ENCODE results near the gene TMEM198.

Gene TMEM198, protein sequence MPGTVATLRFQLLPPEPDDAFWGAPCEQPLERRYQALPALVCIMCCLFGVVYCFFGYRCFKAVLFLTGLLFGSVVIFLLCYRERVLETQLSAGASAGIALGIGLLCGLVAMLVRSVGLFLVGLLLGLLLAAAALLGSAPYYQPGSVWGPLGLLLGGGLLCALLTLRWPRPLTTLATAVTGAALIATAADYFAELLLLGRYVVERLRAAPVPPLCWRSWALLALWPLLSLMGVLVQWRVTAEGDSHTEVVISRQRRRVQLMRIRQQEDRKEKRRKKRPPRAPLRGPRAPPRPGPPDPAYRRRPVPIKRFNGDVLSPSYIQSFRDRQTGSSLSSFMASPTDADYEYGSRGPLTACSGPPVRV

GRCh38 chr2:219543596-219544358 is at the start of gene TMEM198, which contains the start of gene CHPF:
TMEM198 (plus strand) TSS chr2:219544028; CDS start chr2:219544728, 700 bp downstream.
CHPF (minus strand) TSS chr2:219543809; CDS start chr2:219543538, 271 bp downstream.
- peak; percentile 100 for DNase-seq (ENCODE audit: low spot score)

DNA sequence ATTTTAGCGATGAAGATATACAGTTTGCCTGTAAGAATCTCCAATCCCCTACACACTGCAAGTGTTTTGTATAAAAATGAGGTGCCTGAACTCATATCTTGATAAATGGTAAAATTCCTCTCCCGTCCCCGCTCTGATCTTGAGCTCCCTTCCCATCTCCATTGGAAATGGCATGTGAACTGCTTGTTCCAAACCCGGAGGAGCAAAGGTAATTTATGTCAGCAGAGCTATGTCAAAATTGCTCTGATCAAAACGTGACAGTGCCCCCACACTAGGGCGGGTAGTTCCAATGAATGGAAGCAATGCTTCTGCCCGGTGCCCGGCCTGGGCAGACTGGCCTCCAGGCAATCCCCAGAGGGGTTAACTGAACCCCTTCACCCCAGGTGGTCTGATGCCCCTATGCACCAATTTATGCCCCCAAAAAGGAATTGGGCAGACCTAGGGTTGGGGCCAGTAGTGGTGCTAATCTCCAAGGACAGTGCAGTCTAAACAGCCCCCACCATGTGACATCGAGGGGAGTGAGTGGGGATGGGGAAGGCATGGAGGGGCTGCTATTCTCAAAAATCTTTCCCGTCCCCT is 48.8 kb upstream of the TMEM198 start:
- no peak for DNase-seq (ENCODE audit: low spot score)

GRCh38 chr2:219495531-219496122 is 48.2 kb upstream of the TMEM198 start:
- DNase-seq (ENCODE audit: low spot score): peak; percentile 99

GRCh38 chr2:219496247-219496824 is 47.5 kb upstream of the TMEM198 start:
- DNase-seq (ENCODE audit: low spot score): no peak

GRCh38 chr2:219496825-219497494 is 46.9 kb upstream of the TMEM198 start:
- DNase-seq (ENCODE audit: low spot score): no peak

DNA sequence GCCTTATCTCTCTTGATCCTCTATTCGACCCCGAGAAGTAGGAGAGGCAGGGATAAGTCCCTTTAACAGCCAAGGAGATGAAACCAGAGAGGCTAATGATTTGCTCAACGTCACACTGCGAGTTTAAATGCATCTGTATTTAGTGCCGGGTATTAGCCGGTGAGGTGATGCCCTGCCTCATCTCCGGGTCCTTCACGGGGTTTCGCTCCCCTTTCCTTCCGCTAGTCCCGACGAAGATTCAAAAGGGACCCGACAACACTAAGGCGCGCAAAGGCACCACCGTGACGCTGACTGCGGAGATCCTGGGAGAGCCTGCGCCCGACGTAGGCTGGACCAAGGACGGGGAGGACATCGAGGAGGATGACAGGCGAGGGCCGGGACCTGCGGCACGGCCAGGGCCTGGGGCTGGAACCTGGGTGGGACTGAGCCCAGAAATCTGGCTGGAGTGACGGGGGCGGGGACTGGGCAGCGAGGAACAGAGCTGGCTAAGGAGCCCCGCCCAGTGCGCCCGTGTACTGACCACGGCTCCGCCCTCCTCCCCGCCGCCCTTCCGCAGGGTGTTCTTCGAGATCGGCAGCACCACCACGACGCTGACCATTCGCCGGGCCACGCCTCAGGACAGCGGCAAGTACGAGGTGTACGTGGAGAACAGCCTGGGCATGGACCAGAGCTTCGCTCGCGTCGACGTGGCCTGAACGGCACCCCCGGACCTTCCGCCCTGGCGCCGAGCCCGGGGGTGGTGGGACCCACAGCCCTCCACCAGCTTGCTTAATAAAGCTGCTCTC is 46.1 kb upstream of the TMEM198 start:
- peak; percentile 95 for DNase-seq (ENCODE audit: low spot score)

- peak; percentile 98 for DNase-seq (ENCODE audit: low spot score)
These were observed 45.4 kb upstream of the TMEM198 start, which contains the start of gene GMPPA for GRCh38 chr2:219498280-219499057. GMPPA (plus strand) TSS chr2:219498891; CDS start chr2:219499976, 1,085 bp downstream.

- DNase-seq (ENCODE audit: low spot score): no peak
These were observed 44.8 kb upstream of the TMEM198 start for GRCh38 chr2:219499058-219499307.

DNA sequence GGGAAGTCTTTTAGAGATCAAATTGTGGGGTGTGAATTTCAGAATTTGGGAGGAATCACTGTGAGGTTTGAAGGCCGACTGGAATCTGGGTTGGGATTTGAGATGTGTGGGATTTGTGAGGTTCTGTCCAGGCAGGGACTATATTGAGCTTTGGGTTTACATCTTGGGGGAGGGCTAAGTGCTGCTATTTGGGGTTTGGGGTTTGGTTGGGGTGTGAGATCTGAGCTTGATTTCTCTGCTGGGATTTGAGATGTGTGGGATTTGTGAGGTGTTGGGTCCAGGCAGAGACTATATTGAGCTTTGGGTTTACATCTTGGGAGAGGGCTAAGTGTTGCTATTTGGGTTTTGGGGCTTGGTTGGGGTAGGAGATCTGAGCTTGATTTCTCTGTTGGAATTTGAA is 44.3 kb upstream of the TMEM198 start:
- no peak for DNase-seq (ENCODE audit: low spot score)

DNA sequence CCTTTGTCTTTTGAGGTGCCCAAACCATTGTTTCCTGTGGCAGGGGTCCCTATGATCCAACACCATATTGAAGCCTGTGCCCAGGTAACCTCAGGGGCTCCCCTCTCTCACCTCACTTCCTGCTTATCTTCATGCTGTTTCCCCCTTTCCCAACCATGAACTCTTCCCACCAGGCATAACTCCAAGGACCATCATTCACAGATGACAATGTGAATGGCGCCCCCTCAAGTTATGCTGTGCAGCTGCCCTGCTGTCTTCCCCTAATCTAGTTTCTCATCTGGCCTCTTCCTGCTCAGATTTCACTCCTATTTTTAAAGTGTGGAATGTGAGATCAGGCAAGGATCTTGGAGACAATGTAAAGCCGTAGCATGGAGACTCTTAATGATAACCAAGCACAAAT is 43.7 kb upstream of the TMEM198 start:
- DNase-seq (ENCODE audit: low spot score): no peak

DNA sequence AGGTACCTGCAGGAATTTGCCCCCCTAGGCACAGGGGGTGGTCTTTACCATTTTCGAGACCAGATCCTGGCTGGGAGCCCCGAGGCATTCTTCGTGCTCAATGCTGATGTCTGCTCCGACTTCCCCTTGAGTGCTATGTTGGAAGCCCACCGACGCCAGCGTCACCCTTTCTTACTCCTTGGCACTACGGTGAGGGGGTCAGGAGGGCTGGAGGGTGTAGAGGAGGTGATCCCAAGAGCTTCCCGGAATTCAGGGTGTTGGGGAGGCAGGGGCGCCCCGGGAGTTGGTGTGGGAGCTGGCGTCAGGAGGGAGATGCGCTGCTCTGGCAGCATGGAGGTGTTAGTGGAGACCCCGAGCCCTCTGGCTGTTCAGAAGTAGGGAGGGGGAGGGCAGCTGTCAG is 42.0 kb upstream of the TMEM198 start:
- DNase-seq (ENCODE audit: low spot score): no peak

- DNase-seq (ENCODE audit: low spot score): no peak
These were observed 41.2 kb upstream of the TMEM198 start for GRCh38 chr2:219502618-219503017.

DNA sequence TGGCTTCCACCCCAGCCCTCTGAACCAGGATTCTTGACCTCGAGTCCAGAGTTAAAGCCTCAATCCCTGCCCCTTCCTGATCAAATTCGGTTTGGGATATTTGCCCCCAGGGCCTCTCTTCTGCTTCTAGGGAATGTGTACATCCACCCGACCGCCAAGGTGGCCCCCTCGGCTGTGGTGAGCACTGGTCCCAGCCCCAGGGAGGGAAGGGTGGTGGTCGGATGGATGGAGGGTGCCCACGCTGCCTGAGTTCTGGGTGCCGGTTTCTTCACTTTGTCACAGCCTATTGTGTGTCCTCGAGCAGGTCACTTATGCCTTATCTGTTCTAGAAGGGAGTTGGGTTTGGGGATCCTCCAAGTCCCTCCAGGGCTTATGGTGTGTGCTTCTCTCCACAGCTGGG is 38.2 kb upstream of the TMEM198 start:
- DNase-seq (ENCODE audit: low spot score): no peak

DNA sequence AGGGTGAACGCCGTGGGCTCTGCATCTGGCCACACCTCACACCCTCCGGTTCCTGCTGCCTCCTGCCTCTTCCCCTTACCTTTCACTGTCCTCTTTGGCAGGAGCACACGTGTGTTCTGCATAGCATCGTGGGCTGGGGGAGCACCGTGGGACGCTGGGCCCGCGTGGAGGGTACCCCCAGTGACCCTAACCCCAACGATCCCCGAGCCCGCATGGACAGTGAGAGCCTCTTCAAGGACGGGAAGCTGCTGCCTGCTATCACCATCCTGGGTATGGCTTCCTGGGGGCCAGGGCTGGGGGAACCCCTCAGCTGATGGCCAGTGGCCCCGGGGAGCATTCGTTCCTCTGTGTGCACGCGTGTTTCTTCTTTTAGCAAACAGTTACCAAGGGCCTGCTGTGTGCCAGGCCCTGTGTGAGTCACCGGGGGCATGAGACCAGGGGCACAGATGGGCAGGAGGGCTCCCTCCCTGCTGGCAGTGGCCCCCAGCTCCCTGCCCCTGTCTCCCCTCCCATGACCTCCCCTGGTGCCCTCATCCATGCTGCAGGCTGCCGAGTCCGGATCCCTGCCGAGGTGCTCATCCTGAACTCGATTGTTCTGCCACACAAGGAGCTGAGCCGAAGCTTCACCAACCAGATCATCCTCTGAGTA is 37.6 kb upstream of the TMEM198 start:
- DNase-seq (ENCODE audit: low spot score): no peak

GRCh38 chr2:219506802-219507526 is 36.9 kb upstream of the TMEM198 start:
- DNase-seq (ENCODE audit: low spot score): no peak

DNA sequence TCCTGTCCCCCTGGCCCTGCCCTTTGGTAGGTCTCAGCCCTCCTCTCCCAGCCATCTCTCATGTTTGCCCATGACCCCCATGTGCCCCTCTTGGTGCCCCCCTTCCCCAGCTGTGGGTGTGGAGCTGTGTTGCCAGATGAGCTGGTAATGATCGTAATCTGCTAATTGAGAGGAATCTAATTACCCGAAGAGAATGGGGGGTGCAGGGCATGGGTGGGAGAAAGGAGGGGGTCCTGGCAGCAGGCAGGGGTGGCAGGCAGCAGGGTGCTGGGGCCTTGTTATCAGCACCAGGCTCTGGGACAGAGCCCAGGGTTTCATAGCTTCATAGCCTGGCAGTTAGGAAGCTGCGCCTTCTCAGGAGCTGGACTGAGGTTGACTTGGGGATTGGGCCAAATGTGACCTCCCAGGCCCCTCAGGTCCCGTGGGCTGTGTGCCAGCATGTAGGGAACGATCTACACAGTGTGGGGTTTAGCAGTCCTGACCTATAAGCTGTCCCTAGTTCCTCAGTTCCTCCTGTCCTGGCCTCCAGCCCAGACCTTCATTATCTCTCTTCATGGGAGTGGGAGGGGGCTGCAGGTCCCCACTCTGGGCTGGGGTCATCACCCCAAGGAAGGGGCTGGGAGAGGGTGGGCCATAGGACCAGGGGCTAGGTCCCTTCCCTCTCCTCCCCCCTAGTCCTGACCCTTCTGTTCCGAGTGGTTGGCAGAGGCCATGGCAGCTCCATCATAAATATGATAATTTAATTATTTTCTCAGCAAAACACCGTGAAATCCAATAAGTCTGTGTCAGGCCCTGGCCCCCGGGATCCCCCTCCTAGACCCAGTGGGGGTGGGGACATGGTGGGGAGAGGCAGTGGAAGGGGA is 36.0 kb upstream of the TMEM198 start:
- DNase-seq (ENCODE audit: low spot score): no peak

GRCh38 chr2:219508444-219508734 is 35.4 kb upstream of the TMEM198 start:
- no peak for DNase-seq (ENCODE audit: low spot score)
